CD4-positive, alpha-beta T cell treated with Interleukin-2 at 100 ng/mL for 4 hours (primary cell): Measurements from ENCODE around the gene REEP6.
A peak's percentile ranks its signal among the peaks of the same experiment; 100 is the strongest.
"Not testable (repeated sequence)": the region's sequence is repeated elsewhere in the genome, so short reads cannot be mapped to it uniquely, and the experiment has no call there.

ENCODE experiments used
- DNase-seq: peaks from one replicate; pipeline ENCODE4 v3.0.0-alpha.2; 2020; ENCODE audit warnings: low spot score

Gene REEP6

DNA sequence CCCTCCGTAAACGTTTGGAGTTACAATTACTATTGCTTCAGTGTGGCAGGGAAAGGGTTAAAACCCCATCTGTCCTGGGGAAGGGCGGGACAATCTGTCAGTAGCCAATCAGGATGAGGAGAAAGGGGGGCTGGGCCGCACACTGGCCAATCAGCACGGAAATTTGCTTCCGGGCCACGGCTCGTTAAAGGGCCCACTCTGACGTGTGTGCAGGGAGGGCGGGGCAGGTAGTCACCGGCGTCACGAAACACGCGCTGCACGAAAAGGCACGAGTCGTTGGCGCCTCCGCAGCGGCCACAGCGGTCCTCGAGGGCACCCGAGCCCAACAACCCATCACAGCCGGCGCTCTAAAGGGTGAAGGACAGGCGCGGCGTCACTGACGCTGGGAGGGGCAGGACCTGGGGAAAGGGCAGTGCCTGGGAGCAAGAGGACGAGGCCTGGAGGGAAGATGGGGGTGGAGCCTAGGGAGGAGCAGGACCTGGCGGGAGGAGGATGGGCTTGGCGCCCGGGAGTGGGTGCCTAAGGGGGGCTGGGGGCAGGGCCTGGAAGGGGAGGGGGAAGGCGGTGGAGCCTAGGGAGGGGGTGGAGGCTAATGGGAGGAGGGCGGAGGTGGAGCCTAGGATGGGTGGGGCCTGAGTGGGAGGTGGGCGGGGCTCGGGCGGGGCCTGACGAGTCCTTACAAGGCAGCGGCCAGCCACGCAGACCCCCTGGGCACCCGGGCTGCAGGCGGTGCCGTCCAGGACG, 17.0 kb downstream of the REEP6 start:
- peak; percentile 95 for DNase-seq

DNA sequence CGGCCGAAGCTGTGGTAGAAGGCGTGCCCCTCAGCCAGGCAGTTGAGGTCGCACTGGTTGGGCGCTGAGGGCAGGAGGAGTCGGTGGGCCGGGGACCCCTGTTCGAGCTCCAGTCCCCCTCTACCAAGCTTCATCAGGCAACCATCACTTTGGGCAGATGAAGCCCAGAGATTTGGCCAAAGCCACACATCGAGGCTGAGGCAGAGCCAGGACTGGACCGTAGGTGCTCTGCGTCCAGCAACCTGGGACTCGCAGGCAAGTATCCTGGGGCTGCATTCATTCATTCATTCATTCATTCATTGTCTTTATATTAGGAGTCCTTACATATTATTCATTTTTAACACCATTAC, 17.5 kb downstream of the REEP6 start:
- no peak for DNase-seq

DNA sequence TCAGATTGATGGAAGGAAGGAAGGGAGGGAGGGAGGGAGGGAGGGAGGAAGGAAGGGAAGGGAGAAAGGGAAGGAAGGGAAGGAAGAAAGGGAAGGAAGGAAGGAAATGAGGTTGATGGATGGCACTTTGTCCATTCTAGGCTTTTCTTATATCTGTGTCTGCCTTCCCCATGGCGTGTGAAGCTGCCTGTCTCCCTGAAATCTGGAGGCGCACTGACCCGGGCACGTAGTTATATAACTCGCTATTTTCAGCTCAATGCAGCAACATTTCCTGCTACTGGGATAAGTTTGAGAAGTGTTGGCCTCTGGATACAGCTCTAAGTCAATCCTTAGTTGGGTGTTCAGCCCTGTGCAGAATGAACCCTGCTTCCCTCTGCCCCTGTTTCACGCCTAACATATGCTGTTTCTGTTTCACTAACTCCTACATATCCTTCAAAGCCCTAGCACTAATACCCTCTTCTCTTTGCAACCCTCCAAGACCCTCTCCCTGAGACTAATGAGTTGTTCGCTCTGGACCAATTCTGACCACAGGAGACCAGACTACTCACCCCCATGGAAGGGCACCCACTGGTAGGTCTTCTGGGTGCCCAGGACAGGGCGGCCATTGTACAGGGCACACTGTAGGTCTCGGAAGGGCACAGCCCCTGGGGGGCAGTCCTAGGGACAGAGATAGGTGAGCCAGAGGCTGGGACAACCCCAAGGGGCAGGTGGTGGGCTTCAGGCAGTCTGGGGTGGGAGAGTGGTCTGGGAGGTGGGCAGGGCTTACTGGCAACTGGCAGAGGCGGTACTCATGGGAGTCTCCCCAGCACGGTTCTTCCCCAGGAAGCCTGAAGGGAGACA, 18.8 kb downstream of the REEP6 start:
- no peak for DNase-seq

DNA sequence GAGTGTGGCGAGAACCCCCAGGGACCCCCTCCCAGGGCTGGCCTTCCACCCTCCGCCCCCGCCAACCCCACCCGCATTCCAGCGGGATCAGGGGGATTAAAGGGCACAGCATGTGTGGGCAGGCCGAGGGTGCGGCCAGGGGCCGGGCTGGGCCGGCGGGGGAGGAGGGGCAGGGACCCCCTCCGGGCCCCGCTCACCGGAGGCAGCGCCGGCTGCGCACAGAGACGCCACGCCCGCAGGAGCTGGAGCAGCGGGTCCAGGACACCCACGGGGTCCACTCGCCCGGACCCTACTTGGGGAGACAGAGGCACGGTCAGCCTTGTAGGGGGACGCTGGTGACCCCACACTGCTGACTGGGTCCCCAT, 19.4 kb downstream of the REEP6 start:
- DNase-seq, result no peak

DNA sequence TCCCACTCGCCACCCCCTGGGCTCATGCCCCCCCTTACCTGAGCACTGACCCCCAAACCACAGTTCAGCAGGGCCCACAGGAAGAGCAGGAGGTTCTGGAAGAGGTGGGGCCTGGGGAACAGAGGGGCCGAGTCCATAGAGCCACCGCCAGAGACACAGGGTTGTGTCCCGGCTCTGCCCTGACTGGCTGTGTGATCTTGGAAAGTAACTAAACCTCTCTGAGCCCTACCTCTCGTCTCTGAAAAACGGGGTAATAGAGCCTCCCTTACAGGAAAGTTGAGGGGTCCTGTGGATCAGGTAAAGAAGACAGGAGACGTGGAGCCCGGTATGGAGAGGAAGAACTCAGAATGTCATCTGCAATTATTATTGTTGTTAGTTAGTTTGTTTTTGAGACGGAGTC, 19.8 kb downstream of the REEP6 start:
- no peak for DNase-seq

DNA sequence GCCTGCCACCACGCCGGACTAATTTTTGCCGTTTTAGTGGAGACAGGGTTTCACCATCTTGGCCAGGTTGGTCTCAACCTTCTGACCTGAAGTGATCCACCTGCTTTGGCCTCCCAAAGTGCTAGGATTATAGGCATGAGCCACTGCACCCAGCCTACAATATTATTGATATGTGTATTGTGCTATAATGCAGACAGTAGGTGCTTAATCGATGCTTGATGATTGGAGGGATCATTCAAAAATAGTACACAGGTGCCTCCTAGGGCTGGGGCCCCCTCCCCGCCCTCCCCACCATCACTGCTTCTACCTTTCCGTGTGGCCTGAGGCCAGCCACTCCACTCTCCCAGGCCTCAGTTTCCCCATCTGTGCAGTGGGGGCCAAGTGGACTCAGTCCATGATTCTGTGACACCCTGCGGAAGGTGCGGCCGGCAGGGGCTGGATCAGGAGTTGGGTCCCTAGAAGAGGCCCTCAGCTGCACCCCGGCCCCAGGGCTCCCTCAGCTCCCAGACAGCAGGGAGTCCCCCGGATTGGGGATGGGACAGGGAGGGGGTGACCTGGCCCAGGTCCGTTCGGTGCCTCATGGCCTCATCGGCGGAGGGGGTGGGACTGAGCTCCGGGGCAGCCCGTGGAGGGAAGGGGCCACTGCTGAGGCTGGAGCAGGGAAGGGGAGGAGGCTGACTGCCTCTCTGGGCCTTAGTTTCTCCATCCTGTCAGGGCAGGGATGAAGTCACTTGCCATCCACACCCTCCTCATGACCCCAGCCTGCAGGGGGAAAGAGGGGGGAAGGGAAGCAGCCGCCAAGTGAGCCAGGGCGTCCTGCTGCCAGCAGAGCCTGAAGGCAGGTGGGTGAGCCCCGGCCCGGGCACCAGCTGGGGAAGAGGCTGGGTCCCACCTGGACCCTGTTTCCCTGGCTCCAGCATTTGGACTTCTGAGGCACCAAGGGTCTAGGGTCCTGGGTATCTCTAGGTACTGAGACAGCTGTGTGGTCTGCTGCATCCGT, 20.6 kb downstream of the REEP6 start:
- DNase-seq, result no peak

DNA sequence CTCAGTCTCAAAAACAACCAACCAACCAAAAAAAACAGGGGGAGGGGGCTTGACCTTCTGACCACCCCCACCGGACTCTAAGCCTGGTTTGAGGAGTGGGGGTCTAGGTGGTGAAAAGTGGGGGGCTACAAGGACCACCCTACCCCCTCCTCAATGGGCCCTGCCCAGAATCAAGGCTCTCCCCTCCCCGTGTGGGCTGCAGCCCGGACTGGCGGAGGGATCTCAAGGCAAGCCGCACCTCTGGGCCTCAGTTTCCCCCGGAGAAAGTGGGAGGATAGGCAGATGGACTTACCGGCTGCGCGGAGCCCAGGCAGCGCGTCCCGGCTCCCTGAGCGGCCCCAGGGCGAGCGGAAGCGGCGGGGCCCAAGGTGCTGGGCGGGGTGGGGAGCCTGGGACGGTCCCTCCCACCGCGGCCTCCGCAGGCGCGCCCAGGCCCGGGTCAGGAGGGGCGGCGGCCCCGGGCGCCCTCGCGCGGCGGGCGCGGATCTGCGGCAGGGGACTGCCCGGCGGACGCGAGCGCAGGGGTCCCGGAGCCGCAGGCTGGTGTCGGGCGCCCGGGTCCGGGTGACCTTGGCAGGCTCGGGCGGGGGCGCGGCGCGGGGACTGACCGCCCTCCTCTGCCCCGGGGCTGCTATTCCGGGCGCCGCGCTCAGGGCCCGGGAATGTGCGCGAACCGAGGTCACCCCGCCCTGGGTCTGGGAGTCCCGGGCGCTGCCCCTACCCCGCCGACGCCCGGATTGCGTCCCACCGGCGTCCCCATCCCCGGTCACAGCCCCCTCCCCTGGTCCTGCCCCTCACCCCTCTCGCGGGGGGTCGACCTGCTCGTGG, 21.9 kb downstream of the REEP6 start, which contains the start of gene ADAMTSL5:
Gene ADAMTSL5, minus strand, starts transcription at position 349 of the 828 bp plus-strand sequence. CDS start 2,076 bp downstream, outside the sequence.
- peak; percentile 50 for DNase-seq

DNA sequence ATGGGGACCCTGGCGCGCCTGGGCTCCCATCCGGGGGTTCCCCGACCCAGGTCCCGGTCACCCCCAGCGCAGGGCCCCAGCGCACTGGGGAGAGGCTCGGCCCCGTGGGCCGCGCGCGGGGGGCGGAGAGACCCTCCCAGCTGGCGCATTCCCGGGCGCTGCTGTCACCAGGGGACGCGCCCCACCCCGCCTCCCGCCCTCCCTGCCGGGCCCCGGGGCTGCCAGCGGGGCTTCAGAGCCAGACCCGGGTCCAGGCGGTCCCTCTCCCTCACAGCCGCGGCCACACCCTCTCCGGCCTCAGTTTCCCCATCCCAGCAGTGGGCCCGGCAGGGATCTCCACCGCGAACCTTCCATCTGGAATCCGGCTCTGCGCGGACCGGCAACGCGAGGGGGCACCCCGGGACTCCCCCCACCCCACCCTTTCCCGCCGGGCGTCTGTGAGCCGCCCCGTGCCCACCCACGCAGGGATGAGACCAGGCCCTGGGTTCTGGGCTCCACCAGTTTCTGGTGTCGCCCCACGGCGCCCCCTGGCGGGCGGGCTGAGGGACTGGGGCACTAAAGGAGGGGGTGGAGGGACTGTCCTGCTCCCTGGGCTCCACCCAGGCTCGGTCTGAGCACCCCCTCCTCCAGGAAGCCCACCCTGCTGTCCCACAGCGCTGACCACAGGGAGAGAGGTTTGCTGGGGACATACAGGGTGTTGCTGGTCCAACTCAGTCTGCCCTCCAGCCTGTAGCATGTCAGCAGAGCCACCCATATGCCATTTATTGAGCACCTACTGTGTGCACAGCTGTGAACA, 22.7 kb downstream of the REEP6 start:
- DNase-seq, result peak; percentile 63

DNA sequence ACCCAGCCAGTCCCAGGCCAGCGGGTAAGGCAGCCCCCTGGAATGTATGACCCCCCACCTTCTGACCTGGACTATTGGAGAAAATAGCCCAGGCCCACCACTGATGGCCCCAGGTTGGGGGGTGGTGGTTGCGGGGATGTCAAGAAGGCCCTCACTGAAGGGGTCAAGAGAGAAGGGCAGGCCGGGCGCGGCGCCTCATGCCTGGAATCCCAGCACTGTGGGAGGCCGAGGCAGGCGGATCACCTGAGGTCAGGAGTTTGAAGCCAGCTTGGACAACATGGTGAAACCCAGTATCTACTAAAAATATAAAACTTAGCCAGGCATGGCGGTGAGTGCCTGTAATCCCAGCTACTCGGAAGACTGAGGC, 23.3 kb downstream of the REEP6 start:
- no peak for DNase-seq

DNA sequence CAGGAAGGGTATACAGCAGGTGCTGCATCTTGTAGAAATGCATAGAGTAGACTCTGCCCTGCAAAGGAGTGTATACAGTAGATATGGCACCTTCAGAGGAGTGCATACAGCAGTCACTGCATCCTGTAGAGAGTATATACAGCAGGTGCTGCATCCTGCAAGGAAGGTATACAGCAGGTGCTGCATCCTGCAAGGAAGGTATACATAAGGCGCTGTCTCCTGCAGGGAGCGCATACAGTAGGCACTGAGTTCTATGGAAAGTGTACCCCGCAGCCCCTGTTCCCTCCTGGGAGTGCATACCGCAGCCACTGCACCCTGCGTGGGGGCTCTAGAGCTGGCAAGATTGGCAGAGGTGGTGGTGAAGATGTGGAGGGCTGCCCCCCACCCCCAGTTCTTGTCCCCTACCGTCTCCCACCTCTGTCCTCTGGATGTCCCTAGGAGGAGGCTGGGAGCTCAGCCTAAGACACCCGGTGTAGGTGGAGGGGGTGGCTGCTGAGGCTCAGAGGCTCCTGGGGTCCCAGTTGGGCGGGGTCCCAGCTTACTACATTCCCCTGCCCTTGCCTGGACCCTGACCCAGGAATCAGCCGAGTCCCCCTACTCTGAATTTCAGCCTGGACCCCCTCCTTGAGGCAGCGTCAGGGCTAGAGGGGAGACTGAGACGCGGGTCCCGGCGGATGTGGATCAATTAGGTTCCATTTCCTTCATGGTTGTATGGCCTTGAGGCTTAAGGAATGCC, 24.2 kb downstream of the REEP6 start:
- no peak for DNase-seq

DNA sequence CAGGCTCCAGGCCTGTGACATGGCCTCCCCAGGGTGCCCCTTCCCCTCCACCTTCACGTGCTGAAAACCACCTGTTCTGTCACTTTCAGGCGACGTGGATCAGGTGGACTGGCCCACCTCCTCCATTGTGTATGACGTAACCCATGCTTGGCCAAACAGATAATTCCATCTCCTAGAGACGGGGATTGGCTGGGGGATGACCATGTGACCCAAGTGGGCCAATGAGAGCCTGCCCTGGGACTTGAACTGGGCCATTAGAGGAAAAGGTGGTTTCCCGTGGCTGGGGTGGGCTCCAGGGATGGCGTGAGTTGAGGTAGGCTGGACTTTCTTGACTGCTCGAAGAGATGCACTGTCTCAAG, 25.4 kb downstream of the REEP6 start:
- DNase-seq, result no peak

DNA sequence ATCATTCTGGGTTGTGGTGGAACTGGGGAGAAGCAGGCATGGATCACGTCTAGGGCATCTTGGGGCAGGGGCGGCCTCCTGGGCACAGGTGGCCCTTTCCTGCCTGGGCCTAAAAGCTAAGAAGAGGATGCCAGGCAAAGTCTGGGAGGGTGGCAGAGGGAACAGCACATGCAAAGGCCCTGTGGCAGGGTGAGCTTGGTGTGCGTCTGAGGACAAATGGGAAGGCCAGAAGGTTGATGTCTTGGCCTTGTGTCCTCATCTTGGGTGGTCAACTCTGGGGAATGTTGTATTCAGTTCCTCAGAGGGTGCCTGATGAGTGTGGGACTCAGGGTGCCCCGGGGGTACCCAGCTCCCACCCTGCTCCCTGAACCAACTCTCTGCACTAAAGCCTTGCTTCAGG, 27.5 kb downstream of the REEP6 start:
- no peak for DNase-seq

DNA sequence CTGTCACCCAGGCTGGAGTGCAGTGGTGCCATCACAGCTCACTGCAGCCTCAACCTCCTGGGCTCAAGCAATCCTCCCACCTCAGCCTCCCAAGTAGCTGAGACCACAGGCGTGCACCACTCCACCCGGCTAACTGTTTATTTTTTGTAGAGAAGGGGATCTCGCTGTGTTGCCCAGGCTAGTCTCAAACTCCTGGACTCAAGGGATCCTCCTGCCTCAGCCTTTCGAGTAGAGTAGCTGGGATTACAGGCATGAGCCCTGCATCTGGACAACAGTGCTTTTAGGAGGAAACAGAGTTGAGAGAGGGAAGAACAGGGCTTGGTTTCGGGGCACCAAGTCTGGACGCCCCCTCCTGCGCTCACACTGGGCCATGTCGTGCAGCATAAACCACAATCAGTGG, 28.8 kb downstream of the REEP6 start:
- DNase-seq, result not testable (repeated sequence)

DNA sequence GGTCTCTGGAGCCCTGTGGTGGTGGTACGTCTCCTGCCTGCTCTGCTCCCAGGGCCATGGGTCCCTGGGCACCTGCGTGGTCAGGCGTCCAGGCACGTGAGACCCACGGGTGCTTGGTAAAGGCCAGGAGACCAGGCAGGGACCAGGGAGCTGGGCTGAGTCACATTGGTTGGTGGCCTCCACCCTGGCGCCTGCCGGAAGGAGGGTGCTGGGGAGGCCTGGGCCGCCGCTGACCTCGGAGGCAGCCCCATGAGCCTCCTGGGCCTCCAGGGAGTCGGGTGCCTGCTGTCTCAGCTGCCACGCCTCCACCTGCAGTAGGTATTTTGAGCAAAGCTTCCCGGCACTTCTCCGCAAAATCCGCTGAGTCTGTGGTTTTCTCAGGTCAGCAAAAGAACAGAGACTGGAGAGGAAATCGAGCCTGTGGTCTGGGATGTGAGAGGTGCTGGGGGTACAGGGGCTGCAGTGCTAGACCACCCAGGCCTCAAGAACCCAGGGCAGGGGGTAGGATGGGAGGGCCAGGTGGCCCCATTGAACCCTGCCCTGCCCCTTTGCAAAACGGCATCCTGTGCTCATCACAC, 29.3 kb downstream of the REEP6 start:
- no peak for DNase-seq

DNA sequence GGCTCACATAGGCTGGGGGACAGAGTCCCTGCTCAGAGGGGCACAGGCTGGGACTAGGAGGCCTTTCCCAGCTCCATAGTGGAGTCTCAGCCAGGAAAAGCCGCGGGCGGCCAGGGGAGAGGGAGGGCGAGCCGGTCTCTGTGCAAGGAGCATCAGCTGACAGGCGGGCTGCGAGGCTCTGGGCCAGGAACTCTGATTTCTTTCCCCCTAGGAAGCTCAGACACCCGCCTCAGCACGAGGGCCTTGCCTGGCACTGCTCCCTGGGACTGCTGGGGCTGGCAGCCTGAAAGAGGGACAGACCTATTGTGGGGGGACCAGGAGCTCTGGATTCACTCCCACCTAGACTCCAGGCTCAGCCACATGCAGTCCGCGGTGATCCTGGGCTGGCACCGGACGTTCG, 30.7 kb downstream of the REEP6 start:
- DNase-seq, result no peak

DNA sequence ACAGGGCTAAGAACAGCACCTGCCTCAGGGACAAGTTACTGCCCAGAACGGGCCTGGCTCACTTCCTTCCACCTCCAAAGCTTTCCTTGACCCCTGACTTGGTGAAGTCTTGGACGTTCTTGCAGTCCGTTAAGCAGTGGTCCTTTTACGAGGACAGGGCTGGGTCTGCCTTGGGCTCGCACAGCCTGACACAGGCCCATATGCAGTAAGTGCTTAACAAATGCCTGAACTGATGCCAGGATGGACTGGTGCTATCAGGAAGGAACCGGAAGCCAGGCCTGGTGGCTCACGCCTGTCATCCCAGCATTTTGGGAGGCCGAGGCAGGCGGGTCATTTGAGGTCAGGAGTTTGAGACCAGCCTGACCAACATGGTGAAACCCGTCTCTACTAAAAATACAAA, 31.1 kb downstream of the REEP6 start:
- DNase-seq, result no peak

DNA sequence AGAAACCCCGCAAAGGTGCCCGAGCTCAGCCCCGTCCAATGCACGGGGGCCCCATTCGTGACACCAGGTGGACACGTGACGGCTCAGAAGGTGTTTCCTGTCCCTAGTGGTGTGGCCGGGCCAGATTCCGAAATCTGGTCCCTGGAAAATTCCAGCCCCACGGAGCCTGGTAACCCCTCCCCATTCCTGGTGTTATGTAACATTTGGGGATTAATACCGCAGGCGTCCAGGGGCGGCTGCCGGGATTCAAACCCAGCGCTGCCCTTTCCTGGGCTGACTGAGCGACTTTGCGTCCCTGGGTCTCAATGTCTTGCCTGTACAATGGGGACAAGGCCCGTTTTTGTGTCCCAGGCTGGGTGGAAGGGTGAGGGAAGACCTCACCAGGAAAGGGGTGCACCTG, 31.9 kb downstream of the REEP6 start:
- DNase-seq, result no peak

DNA sequence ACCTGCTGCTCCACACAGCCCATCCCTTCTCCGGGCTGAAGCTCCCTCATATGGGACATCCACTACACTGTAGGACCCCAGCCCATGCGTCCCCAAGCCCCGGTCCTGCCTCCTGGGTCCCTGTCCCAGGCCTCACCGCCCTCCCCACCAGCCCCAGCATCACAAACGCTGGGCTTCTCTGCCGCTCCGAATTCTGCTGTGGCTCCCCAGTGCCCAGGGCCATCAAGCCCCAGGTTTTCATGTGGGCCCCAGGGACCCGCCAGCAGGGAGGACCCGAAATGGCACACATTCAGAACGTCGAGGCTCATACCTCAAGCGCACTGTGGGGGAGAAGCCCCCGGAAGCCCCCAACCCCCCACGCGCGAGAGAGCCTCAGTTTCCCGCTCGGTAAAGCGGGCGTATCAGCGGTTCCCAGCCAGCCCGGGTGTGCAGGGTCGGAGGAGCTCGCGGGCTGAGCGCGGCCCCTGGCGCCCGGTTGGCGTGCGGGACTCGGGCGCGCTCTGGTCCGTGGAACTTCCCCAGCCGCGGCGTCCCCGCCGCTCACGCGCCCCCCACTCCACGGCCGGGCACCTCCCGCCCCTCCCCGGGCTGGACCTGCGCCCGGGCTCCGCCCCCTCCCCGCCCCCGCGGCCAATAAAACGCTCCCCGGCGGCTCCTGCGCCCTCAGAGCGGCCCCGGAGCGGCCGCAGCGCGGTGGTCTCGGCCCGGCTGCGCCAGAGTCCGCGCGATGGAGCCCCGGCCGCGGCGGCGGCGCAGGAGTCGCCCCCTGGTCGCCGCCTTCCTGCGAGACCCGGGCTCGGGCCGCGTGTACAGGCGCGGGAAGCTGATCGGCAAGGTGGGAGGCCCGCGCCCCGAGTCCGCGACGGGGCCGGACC, 32.7 kb downstream of the REEP6 start, which contains the start of gene PLK5:
Gene PLK5, plus strand, starts transcription at position 666 of the 875 bp plus-strand sequence. CDS start 2,920 bp downstream, outside the sequence.
- DNase-seq, result no peak
